ENCODE measurements around the gene S100A2.
"Not testable (repeated sequence)": the region's sequence is repeated elsewhere in the genome, so short reads cannot be mapped to it uniquely, and the experiment has no call there.

The S100A2 gene

DNA sequence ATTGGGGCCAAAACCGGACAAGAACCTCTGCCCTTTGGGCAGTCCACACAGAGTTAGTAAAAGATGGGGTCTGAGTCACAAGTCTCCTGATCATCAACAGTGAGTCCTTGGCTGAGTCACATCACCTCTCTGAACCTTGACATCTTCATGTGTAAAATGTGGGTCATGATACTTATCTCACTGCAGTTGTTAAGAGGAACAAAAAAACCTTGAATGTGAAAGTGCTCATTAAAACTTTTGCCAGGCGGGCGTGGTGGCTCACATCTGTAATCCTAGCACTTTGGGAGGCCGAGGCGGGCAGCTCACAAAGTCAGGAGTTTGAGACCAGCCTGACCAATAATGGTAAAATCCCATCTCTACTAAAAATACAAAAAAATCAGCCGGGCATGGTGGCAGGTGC, 31.6 kb upstream of the S100A2 start:
- H3K4me3 ChIP-seq (ENCODE audit: low read length): no peak overlapping the region
- TF ChIP-seq, protein P1, sequence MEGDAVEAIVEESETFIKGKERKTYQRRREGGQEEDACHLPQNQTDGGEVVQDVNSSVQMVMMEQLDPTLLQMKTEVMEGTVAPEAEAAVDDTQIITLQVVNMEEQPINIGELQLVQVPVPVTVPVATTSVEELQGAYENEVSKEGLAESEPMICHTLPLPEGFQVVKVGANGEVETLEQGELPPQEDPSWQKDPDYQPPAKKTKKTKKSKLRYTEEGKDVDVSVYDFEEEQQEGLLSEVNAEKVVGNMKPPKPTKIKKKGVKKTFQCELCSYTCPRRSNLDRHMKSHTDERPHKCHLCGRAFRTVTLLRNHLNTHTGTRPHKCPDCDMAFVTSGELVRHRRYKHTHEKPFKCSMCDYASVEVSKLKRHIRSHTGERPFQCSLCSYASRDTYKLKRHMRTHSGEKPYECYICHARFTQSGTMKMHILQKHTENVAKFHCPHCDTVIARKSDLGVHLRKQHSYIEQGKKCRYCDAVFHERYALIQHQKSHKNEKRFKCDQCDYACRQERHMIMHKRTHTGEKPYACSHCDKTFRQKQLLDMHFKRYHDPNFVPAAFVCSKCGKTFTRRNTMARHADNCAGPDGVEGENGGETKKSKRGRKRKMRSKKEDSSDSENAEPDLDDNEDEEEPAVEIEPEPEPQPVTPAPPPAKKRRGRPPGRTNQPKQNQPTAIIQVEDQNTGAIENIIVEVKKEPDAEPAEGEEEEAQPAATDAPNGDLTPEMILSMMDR (IDR thresholded peaks at IDR 0.05; ENCODE audit: insufficient read depth, low read depth, low read length, missing control alignments): no peak
- peak; percentile 62 for DNase-seq (ENCODE audit: low read depth)

GRCh38 chr1:153592748-153593147, 27.1 kb upstream of the S100A2 start:
- H3K4me3 ChIP-seq (ENCODE audit: low read length): no peak overlapping the region
- TF ChIP-seq, protein P1 (IDR thresholded peaks at IDR 0.05; ENCODE audit: insufficient read depth, low read depth, low read length, missing control alignments): no peak
- no peak for DNase-seq (ENCODE audit: low read depth)

DNA sequence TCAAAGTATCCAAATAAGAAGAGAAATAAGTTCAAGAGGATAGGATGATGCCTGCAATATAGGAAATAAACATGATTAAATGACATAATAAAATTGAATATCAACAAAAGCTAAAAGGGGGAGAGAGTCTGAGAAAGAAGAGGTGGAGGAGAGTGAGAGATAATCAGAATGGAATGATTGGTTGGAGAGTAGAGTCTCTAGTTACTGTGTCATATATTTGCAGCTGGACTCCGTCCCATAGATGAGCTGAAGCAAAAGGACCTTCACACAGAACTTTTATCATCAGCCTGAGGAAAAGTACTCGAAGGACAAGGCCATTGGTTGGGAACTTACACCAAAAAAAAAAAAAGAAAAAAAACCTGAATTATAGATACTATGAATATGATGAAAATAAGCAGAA, 22.8 kb upstream of the S100A2 start:
- no peak for DNase-seq (ENCODE audit: low read depth)

GRCh38 chr1:153588033-153588432, 22.4 kb upstream of the S100A2 start:
- DNase-seq (ENCODE audit: low read depth); H3K4me3 ChIP-seq (ENCODE audit: low read length): not testable (repeated sequence)

More for the DNA sequence above, 22.8 kb upstream of the S100A2 start:
- TF ChIP-seq, protein P1 (IDR thresholded peaks at IDR 0.05; ENCODE audit: insufficient read depth, low read depth, low read length, missing control alignments): no peak
- H3K4me3 ChIP-seq (ENCODE audit: low read length): no peak overlapping the region

DNA sequence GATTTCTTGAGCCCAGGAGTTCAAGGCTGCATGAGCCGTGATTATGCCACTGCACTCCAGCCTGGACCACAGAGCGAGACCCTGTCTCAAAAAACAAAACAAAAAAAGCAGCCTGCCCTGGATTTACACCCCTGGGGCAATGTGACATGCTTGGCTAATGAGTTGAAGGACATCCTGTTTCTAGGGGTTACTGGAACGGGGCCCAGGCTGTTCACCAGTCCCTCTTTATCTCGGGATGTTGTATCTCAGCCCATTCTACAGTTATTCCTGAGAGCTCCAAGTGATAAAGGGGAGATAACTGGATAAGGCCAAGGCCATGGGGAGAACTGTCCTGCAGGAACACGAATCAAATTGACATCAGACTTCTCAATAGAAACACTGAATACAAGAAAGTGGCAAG, 21.7 kb upstream of the S100A2 start:
- no peak for DNase-seq (ENCODE audit: low read depth)
- TF ChIP-seq, protein P1 (IDR thresholded peaks at IDR 0.05; ENCODE audit: insufficient read depth, low read depth, low read length, missing control alignments): no peak
- no peak overlapping the region for H3K4me3 ChIP-seq (ENCODE audit: low read length)

- H3K4me3 ChIP-seq (ENCODE audit: low read length): no peak overlapping the region
- TF ChIP-seq, protein P1 (IDR thresholded peaks at IDR 0.05; ENCODE audit: insufficient read depth, low read depth, low read length, missing control alignments): no peak
- DNase-seq (ENCODE audit: low read depth): no peak
These were observed 20.7 kb upstream of the S100A2 start for GRCh38 chr1:153586347-153586746.

GRCh38 chr1:153585006-153585405, 19.4 kb upstream of the S100A2 start:
- no peak overlapping the region for H3K4me3 ChIP-seq (ENCODE audit: low read length)
- TF ChIP-seq, protein P1 (IDR thresholded peaks at IDR 0.05; ENCODE audit: insufficient read depth, low read depth, low read length, missing control alignments): no peak
- DNase-seq (ENCODE audit: low read depth): no peak
